ENCODE measurements around the gene CFAP99. TPM values are rescaled to one million over a fixed set of nuclear protein-coding genes. Genes with fewer than 3 reads are reported as not detected.

The CFAP99 gene
- total RNA-seq, 1 donor, result not detected

DNA sequence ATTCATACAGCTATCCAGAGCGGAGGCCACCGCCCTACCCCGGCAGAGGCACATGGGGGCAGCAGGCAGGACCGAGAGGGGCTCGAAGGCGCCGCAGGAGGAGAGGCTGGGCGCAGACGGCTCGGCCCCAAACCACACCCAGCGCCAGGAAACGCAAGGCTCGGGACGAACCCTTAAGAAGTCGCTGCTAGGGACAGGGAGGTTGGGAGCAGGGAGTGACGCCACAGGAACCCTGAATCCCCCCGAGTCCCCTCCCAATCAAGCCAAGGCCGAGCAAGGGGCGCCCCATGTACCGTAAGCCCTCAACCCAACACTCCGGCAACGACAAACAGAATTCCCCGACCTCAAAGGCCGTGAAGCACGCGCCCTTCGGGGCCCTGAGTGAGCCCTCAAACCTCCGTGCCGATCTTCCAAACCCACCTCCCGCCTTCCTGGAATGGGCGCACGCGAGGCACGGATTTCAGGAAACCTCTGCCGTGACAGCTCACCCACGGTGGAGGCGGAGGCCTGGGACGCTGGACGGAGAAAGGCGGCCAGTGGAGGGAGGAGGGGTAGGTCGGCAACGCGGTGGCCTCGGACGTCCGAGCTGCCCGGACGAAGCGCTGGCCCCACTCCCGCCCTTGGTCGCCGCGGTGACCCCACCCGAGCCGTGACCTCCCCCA is 2.1 kb upstream of the CFAP99 start:
- H3K4me3 ChIP-seq (ENCODE audit: low read depth, low read length), result peak overlapping the region; percentile 52
- TF ChIP-seq CTCF (IDR thresholded peaks at IDR 0.05; ENCODE audit: insufficient read depth, low read depth, low read length), result no peak
- DNase-seq (ENCODE audit: low read depth), result no peak

- peak overlapping the region; percentile 58 for H3K4me3 ChIP-seq (ENCODE audit: low read depth, low read length)
- DNase-seq (ENCODE audit: low read depth), result no peak
- no peak for TF ChIP-seq CTCF (IDR thresholded peaks at IDR 0.05; ENCODE audit: insufficient read depth, low read depth, low read length)
Measured at GRCh38 chr4:2417226-2417764, 1.5 kb upstream of the CFAP99 start.

DNA sequence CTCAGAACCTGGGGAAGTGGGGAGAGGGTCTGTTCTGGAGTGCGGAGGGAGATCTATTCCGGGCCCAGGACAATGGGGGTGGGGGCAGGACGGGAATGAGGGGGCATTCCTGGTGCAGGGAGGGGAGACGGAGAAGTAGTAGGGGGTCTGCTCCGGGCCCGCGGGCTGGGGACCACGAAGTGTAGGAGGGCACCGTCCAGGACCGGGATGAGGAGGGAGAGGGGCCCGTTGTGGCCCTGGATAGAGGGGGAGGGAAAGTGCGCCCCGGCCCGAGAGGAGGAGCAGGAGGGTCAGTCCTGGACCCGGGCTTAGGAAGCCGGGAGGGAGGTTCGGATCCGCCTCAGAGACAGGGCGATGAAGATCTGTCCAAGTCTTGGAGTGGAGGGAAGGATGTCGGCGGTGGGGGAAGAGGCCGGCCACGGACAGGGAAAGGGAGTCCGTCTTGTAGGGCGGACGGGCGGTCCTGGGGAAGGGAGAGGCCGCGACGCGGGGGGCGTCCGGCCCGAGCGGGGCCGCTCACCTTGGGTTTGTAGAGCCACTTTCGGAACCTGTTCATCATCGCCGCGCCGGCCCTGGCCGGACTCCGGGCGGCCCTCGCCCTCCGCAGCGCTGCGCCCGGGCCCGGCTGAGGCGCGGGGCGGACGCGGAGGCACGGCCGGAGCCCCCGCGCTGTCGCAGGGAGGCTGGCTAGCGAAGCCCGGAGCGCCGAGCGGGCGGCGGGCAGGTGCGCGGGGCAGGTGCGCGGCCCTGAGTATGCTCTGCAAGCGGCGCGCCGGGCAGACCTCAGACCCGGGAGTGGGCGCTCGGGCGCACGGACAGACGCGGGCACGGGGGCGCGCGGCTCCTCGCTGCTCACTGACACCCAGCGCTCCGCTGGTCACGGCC is 748 bp upstream of the CFAP99 start, which contains the start of gene ZFYVE28:
Gene ZFYVE28 (minus strand): TSS at position 881 of the 885 bp plus-strand sequence. CDS start 322 bp downstream, at position 559.
- DNase-seq (ENCODE audit: low read depth), result peak; percentile 40
- peak within 1 kb of the TSS; percentile 61 for H3K4me3 ChIP-seq (ENCODE audit: low read depth, low read length)
- no peak for TF ChIP-seq CTCF (IDR thresholded peaks at IDR 0.05; ENCODE audit: insufficient read depth, low read depth, low read length)

- no peak for TF ChIP-seq CTCF (IDR thresholded peaks at IDR 0.05; ENCODE audit: insufficient read depth, low read depth, low read length)
- DNase-seq (ENCODE audit: low read depth), result no peak
- H3K4me3 ChIP-seq (ENCODE audit: low read depth, low read length), result no peak overlapping the region
Measured at GRCh38 chr4:2419814-2420213, 1.1 kb downstream of the CFAP99 start.

GRCh38 chr4:2421928-2422327 is 3.2 kb downstream of the CFAP99 start:
- TF ChIP-seq CTCF (IDR thresholded peaks at IDR 0.05; ENCODE audit: insufficient read depth, low read depth, low read length), result no peak
- no peak overlapping the region for H3K4me3 ChIP-seq (ENCODE audit: low read depth, low read length)
- no peak for DNase-seq (ENCODE audit: low read depth)

GRCh38 chr4:2423066-2423465 is 4.3 kb downstream of the CFAP99 start:
- no peak for DNase-seq (ENCODE audit: low read depth)
- TF ChIP-seq CTCF (IDR thresholded peaks at IDR 0.05; ENCODE audit: insufficient read depth, low read depth, low read length), result no peak
- no peak overlapping the region for H3K4me3 ChIP-seq (ENCODE audit: low read depth, low read length)

Measured in fibroblast of villous mesenchyme (primary cell).